ENCODE measurements around the gene TSTD2. TPM values are rescaled to one million over a fixed set of nuclear protein-coding genes. Genes with fewer than 3 reads are reported as not detected.

The TSTD2 gene
- total and polyA plus RNA-seq, 11 donors: 10.5 to 32.9 (median 21.0) TPM

DNA sequence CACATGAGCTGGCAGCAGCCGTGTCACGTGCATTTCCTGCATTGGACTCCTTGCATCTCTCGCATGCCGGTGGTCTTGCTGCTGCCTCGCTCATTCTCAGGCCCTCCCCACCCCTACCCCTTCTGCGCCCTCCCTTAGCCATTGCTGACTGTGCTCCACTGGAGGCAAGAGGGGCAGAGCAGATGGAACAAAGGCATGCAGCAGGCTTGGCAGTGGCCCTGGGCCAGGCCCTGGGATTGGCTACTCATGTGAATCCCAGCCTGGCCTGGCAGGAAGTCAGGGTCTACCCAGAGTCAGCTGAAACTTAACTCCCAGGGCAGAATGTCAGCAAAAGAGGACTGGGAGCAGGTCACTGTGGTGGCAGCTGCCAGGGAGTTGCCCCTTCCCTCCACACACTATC lies 62.3 kb downstream of the TSTD2 start:
- no peaks in the 10 kb centered on the region for H3K27me3 ChIP-seq
- H3K36me3 ChIP-seq: peaks cover 0 to 72% (median 46%) of the 10 kb centered on the region in 9 donors
- H3K4me3 ChIP-seq: no peak overlapping the region
- peak; percentile 81 to 93 (median 81) for DNase-seq
- intact Hi-C loops (cut with DNase I): no loop called here
- WGBS, 4 donors: 35 to 69% (median 54%) methylated on average over 6 of the region's 6 CpGs
- ATAC-seq: peak; percentile 92 to 96 (median 94)
- no peaks in the 10 kb centered on the region for H3K9me3 ChIP-seq
- peak overlapping the region in 10 of 12 donors; percentile 39 to 80 (median 70) for H3K27ac ChIP-seq
- H3K4me1 ChIP-seq: peaks cover 0 to 25% (median 7%) of the 10 kb centered on the region in 12 donors
- TF ChIP-seq, protein P1, sequence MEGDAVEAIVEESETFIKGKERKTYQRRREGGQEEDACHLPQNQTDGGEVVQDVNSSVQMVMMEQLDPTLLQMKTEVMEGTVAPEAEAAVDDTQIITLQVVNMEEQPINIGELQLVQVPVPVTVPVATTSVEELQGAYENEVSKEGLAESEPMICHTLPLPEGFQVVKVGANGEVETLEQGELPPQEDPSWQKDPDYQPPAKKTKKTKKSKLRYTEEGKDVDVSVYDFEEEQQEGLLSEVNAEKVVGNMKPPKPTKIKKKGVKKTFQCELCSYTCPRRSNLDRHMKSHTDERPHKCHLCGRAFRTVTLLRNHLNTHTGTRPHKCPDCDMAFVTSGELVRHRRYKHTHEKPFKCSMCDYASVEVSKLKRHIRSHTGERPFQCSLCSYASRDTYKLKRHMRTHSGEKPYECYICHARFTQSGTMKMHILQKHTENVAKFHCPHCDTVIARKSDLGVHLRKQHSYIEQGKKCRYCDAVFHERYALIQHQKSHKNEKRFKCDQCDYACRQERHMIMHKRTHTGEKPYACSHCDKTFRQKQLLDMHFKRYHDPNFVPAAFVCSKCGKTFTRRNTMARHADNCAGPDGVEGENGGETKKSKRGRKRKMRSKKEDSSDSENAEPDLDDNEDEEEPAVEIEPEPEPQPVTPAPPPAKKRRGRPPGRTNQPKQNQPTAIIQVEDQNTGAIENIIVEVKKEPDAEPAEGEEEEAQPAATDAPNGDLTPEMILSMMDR (IDR thresholded peaks at IDR 0.05): no peak

DNA sequence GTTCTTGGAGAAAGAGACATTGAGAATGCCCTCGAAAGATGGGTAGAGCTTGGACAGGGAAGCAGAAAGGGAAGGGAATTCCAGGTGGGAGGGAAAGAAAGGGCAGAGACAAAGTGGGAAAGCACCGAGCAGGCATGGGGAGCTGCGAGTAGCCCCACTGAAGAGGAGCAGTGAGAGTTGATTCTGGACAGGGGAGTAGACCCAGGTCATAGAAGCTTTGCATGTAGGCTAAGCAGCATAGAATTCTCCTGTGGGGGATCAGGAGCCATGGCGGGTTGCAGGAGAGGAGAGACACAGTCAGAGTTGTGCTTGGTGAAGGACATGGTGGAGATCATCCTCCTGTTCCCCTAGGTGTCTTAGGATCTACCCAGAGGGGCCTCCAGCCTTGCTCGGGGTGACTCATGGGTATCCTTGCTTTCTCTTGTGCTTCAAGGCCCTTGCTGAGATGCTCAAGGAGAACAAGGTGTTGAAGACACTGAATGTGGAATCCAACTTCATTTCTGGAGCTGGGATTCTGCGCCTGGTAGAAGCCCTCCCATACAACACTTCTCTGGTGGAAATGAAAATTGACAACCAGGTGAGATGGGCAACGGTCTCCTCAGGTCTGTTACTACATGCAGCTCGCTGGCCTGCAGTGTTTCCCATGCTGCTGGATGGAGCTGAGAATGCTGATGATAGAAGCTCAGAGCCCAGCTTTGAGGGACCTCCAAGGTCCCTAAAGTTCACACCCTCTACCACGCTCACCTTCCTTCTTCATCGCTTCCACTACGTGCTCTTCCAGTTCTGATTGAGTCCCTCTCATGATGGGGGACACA lies 64.5 kb downstream of the TSTD2 start:
- no peak overlapping the region for H3K4me3 ChIP-seq
- WGBS, 4 donors: 89 to 94% (median 93%) methylated on average over 11 of the region's 11 CpGs
- DNase-seq (no peak), ATAC-seq (no peak)
- intact Hi-C loops (cut with DNase I): loop anchor here in 1 of 10 donors (10.0 kb wide), 1 partner anchor 64 kb away; the partner anchor contains the start of gene TMOD1
- H3K36me3 ChIP-seq: peaks cover 0 to 67% (median 32%) of the 10 kb centered on the region in 9 donors
- H3K9me3 ChIP-seq: no peaks in the 10 kb centered on the region
- TF ChIP-seq, protein P1 (IDR thresholded peaks at IDR 0.05): no peak
- no peak for TF ChIP-seq POLR2A (IDR thresholded peaks at IDR 0.05)
- no peaks in the 10 kb centered on the region for H3K27me3 ChIP-seq
- H3K4me1 ChIP-seq: peaks cover 1 to 41% (median 20%) of the 10 kb centered on the region in 12 donors
- no peak overlapping the region for H3K27ac ChIP-seq

GRCh38 chr9:97567894-97568202 lies 65.3 kb downstream of the TSTD2 start:
- TF ChIP-seq, protein P1 (IDR thresholded peaks at IDR 0.05): no peak
- no peak for TF ChIP-seq POLR2A (IDR thresholded peaks at IDR 0.05)
- no peaks in the 10 kb centered on the region for H3K27me3 ChIP-seq
- H3K9me3 ChIP-seq: no peaks in the 10 kb centered on the region
- H3K27ac ChIP-seq: no peak overlapping the region
- DNase-seq (no peak), ATAC-seq (no peak)
- intact Hi-C loops (cut with DNase I): loop anchor here in 1 of 10 donors (10.0 kb wide), 1 partner anchor 63 kb away; the partner anchor contains the start of gene TMOD1
- no peak overlapping the region for H3K4me3 ChIP-seq
- peaks cover 4 to 49% (median 24%) of the 10 kb centered on the region in 12 donors for H3K4me1 ChIP-seq
- H3K36me3 ChIP-seq: peaks cover 0 to 59% (median 28%) of the 10 kb centered on the region in 9 donors
- 35 to 59% (median 52%) methylated on average over 4 of the region's 4 CpGs for WGBS, 4 donors

GRCh38 chr9:97567182-97567893 lies 65.8 kb downstream of the TSTD2 start:
- 70 to 82% (median 78%) methylated on average over 9 of the region's 9 CpGs for WGBS, 4 donors
- Histone ChIP-seq H3K4me3 (no peak overlapping the region), H3K4me1 (peaks cover 4 to 52% (median 24%) of the 10 kb centered on the region in 12 donors), H3K27ac (peak overlapping the region in 1 of 12 donors; percentile 4), H3K9me3 (no peaks in the 10 kb centered on the region), H3K36me3 (peaks cover 0 to 57% (median 28%) of the 10 kb centered on the region in 9 donors), H3K27me3 (no peaks in the 10 kb centered on the region)
- no peak for TF ChIP-seq POLR2A (IDR thresholded peaks at IDR 0.05)
- TF ChIP-seq, protein P1 (IDR thresholded peaks at IDR 0.05): no peak
- intact Hi-C loops (cut with DNase I): loop anchor here in 1 of 10 donors (10.0 kb wide), 1 partner anchor 63 kb away; the partner anchor contains the start of gene TMOD1
- ATAC-seq: no peak
- DNase-seq: no peak
